Retinal pigment epithelial cell (primary cell): ENCODE measurements around the gene GTPBP3.

Source experiments
- DNase-seq: peaks from one replicate; pipeline ENCODE4 v3.0.0-alpha.2; 2010; ENCODE audit warnings: low read depth
- H3K4me3 ChIP-seq: 2 replicates; pipeline ENCODE4 v1.5.1; 2011; ENCODE audit warnings: mild to moderate bottlenecking, low read length, control low read depth, moderate library complexity
- CTCF ChIP-seq: conservative IDR thresholded peaks from 2 replicates; pipeline ENCODE4 v1.5.1; 2011; ENCODE audit warnings: low read depth, low read length, control low read depth, inconsistent platforms

The GTPBP3 gene

DNA sequence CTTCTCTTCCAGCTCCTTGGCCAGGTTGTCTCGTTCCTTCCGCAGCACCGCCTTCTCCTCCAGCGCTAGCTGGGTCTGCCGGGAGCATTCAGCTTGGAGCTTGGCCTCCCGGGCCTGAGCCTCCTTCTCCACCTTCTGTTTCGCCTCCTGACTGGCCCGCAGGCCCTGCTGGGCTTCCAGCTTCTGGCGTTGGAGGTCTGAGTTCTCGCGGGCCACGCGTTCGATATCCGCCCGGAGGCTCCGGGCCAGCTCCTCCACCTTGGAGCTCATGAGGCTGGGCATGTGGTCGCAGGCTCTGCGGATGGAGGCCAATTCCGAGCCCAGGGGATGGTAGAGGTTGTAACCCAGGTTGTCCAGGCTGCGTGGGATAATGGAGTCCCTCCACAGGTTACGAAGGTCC, 28.0 kb downstream of the GTPBP3 start:
- H3K4me3 ChIP-seq: no peak overlapping the region
- no peak for TF ChIP-seq CTCF

GRCh38 chr19:17370026-17370587, 32.8 kb downstream of the GTPBP3 start:
- H3K4me3 ChIP-seq: no peak overlapping the region
- DNase-seq: no peak
- no peak for TF ChIP-seq CTCF

More for the DNA sequence above, 28.0 kb downstream of the GTPBP3 start:
- DNase-seq: no peak

GRCh38 chr19:17376935-17377600, 39.7 kb downstream of the GTPBP3 start, which contains the start of gene PLVAP:
TSS of gene PLVAP (minus strand) at chr19:17377342. CDS start at chr19:17377288, 54 bp downstream.
- H3K4me3 ChIP-seq: no peak within 1 kb of the TSS
- no peak for DNase-seq
- TF ChIP-seq CTCF: no peak

- TF ChIP-seq CTCF: no peak
- H3K4me3 ChIP-seq: no peak overlapping the region
- no peak for DNase-seq
These were observed 40.9 kb downstream of the GTPBP3 start for GRCh38 chr19:17378271-17378670.

DNA sequence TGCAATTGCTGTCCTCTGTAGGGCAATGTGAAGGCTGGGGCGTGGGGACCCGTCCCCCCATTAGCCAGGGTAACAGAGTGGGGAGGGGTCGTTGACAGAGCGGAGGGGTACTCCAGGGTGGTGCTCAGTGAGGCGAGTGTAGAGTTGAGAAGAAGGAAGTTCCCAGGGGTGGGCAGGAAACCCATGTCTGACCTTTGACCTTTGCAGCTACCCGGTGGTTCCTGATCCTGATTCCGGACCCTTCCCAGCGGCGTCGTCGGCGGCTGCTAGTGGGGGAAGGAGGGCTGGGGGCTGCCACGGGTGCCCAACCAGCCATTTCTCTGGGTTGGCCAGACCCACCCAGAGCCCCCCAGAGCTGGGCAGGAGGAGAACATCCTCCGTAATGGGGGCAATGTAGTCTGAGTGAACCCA, 41.9 kb downstream of the GTPBP3 start:
- no peak for TF ChIP-seq CTCF
- DNase-seq: no peak
- H3K4me3 ChIP-seq: no peak overlapping the region

GRCh38 chr19:17380426-17381138, 43.2 kb downstream of the GTPBP3 start:
- DNase-seq: no peak
- TF ChIP-seq CTCF: no peak
- no peak overlapping the region for H3K4me3 ChIP-seq
